Left ventricle myocardium inferior (tissue), 1 donor: ENCODE data around the gene NHLRC4. TPM values are rescaled to one million over a fixed set of nuclear protein-coding genes. Genes with fewer than 3 reads are reported as not detected.

Experiments used
- DNase-seq: peaks from one replicate; pipeline ENCODE4 v3.0.0-alpha.2; 2020
- H3K27ac ChIP-seq: fragments of 200-600 bp; replicated peaks from 2 replicates; pipeline ENCODE4 v1.8.0; 2021
- H3K27me3 ChIP-seq: fragments of 200-600 bp; 2 replicates; pipeline ENCODE4 v1.8.0; 2021; ENCODE audit warnings: low read depth
- H3K36me3 ChIP-seq: fragments of 200-600 bp; 2 replicates; pipeline ENCODE4 v1.8.0; 2021
- H3K4me1 ChIP-seq: fragments of 200-600 bp; 2 replicates; pipeline ENCODE4 v1.8.0; 2021
- H3K4me3 ChIP-seq: fragments of 200-600 bp; 2 replicates; pipeline ENCODE4 v1.8.0; 2021; ENCODE audit warnings: mild to moderate bottlenecking, moderate library complexity
- H3K9me3 ChIP-seq: fragments of 200-600 bp; replicated peaks from 2 replicates; pipeline ENCODE4 v1.8.0; 2021
- CTCF ChIP-seq: fragments of 200-600 bp; IDR thresholded peaks from 2 replicates; pipeline ENCODE4 v1.8.0; 2021; ENCODE audit warnings: antibody characterized with exemption, mild to moderate bottlenecking, borderline replicate concordance
- intact Hi-C: fragments of 100-400 bp; cut with micrococcal nuclease; formaldehyde crosslinking; loops from one replicate; pipeline ENCODE4 v1.11.0; 2022
- total RNA-seq: library from RNA; stranded (reverse); fragmentation: NEBNext Ultra II Directional; extraction: Animal tissue kit (Norgen Biotek cat#: 25700); gene quantifications from one replicate; pipeline ENCODE4 v1.2.1, GENCODE V29; 2021
- donor health status: DM: no; HTN: yes; CAD: no; lungs with severe emphysema.

The NHLRC4 gene
- total RNA-seq, 1 donor from 2014 or later = 0.11 TPM

GRCh38 chr16:554640-555365 lies 12.0 kb upstream of the NHLRC4 start:
- no peak for DNase-seq
- H3K4me1 ChIP-seq = peaks cover 12% of the 10 kb centered on the region
- peaks cover 30% of the 10 kb centered on the region for H3K36me3 ChIP-seq
- H3K27me3 ChIP-seq = peaks cover 23% of the 10 kb centered on the region
- no peak for TF ChIP-seq CTCF
- no peak overlapping the region for H3K27ac ChIP-seq
- no peaks in the 10 kb centered on the region for H3K9me3 ChIP-seq
- no peak overlapping the region for H3K4me3 ChIP-seq
- intact Hi-C loops = no loop called here

GRCh38 chr16:555528-556473 lies 11.0 kb upstream of the NHLRC4 start:
- TF ChIP-seq CTCF = no peak
- DNase-seq = no peak
- Histone ChIP-seq H3K36me3 (peaks cover 24% of the 10 kb centered on the region), H3K27me3 (peaks cover 33% of the 10 kb centered on the region), H3K9me3 (no peaks in the 10 kb centered on the region), H3K4me1 (peaks cover 13% of the 10 kb centered on the region), H3K4me3 (no peak overlapping the region), H3K27ac (no peak overlapping the region)
- intact Hi-C loops = no loop called here

GRCh38 chr16:556474-557173 lies 10.2 kb upstream of the NHLRC4 start:
- TF ChIP-seq CTCF = no peak
- no peak overlapping the region for H3K27ac ChIP-seq
- no peak for DNase-seq
- peaks cover 13% of the 10 kb centered on the region for H3K4me1 ChIP-seq
- H3K36me3 ChIP-seq = peaks cover 18% of the 10 kb centered on the region
- no peaks in the 10 kb centered on the region for H3K9me3 ChIP-seq
- H3K27me3 ChIP-seq = peaks cover 42% of the 10 kb centered on the region
- intact Hi-C loops = no loop called here
- H3K4me3 ChIP-seq = no peak overlapping the region

- no peak overlapping the region for H3K4me3 ChIP-seq
- H3K27me3 ChIP-seq = peaks cover 52% of the 10 kb centered on the region
- peaks cover 13% of the 10 kb centered on the region for H3K4me1 ChIP-seq
- H3K27ac ChIP-seq = no peak overlapping the region
- intact Hi-C loops = no loop called here
- no peak for TF ChIP-seq CTCF
- H3K9me3 ChIP-seq = no peaks in the 10 kb centered on the region
- H3K36me3 ChIP-seq = peaks cover 8% of the 10 kb centered on the region
- no peak for DNase-seq
Observed at GRCh38 chr16:557463-558297, 9.1 kb upstream of the NHLRC4 start.
